HG02870 (cell line): Measurements from ENCODE around the gene KRT20.
"Not testable (repeated sequence)": the region's sequence is repeated elsewhere in the genome, so short reads cannot be mapped to it uniquely, and the experiment has no call there.

Source experiments
- ATAC-seq: cut with Tn5 transposase; IDR thresholded peaks from one replicate; pipeline ENCODE4 v1.9.1; 2021; ENCODE audit warnings: mild to moderate bottlenecking, moderate library complexity; ENCODE audit not compliant: unreplicated experiment

The KRT20 gene

GRCh38 chr17:40884708-40885512 lies at the start of gene KRT20:
Gene KRT20 (minus strand): TSS chr17:40885242. CDS start chr17:40885185, 57 bp downstream.
- no peak for ATAC-seq

- ATAC-seq: no peak
Measured at GRCh38 chr17:40932608-40933007, 47.6 kb upstream of the KRT20 start.

- no peak for ATAC-seq
Measured at GRCh38 chr17:40931311-40931710, 46.3 kb upstream of the KRT20 start.

GRCh38 chr17:40926341-40926740 lies 41.3 kb upstream of the KRT20 start:
- no peak for ATAC-seq

GRCh38 chr17:40922239-40922638 lies 37.2 kb upstream of the KRT20 start:
- no peak for ATAC-seq

GRCh38 chr17:40921026-40921425 lies 36.0 kb upstream of the KRT20 start:
- ATAC-seq: no peak

- not testable (repeated sequence) for ATAC-seq
Measured at GRCh38 chr17:40917116-40917515, 32.1 kb upstream of the KRT20 start.

- ATAC-seq: no peak
Measured at GRCh38 chr17:40916366-40916765, 31.3 kb upstream of the KRT20 start.

- ATAC-seq: peak; percentile 66
Measured at GRCh38 chr17:40915721-40916256, 30.7 kb upstream of the KRT20 start.

GRCh38 chr17:40915199-40915661 lies 30.2 kb upstream of the KRT20 start:
- ATAC-seq: peak; percentile 63

GRCh38 chr17:40914075-40914855 lies 29.2 kb upstream of the KRT20 start:
- no peak for ATAC-seq

- ATAC-seq: no peak
Measured at GRCh38 chr17:40912486-40913210, 27.6 kb upstream of the KRT20 start.

GRCh38 chr17:40910441-40910841 lies 25.4 kb upstream of the KRT20 start:
- no peak for ATAC-seq

GRCh38 chr17:40909755-40910154 lies 24.7 kb upstream of the KRT20 start:
- ATAC-seq: no peak

- ATAC-seq: peak; percentile 47
Measured at GRCh38 chr17:40909351-40909750, 24.3 kb upstream of the KRT20 start.

GRCh38 chr17:40906613-40907012 lies 21.6 kb upstream of the KRT20 start:
- no peak for ATAC-seq

- ATAC-seq: no peak
Measured at GRCh38 chr17:40905370-40905769, 20.3 kb upstream of the KRT20 start.

- ATAC-seq: no peak
Measured at GRCh38 chr17:40903129-40903847, 18.2 kb upstream of the KRT20 start.

GRCh38 chr17:40902498-40902897 lies 17.5 kb upstream of the KRT20 start:
- no peak for ATAC-seq

GRCh38 chr17:40901981-40902474 lies 17.0 kb upstream of the KRT20 start:
- ATAC-seq: no peak
